KMS-11 (cell line): Measurements from ENCODE around the gene SYTL3.

Experiments used
- H2AFZ ChIP-seq: fragments of 200-600 bp; sonication (generic); 2 replicates; pipeline ENCODE4 v1.6.1; 2016; ENCODE audit warnings: antibody characterized with exemption, mixed run types, low read depth
- H3K27ac ChIP-seq: fragments of 200-600 bp; sonication (generic); 2 replicates; pipeline ENCODE4 v1.6.1; 2016; ENCODE audit warnings: mild to moderate bottlenecking, mixed run types
- H3K27me3 ChIP-seq: fragments of 200-600 bp; sonication (generic); 2 replicates; pipeline ENCODE4 v1.6.1; 2017; ENCODE audit warnings: mild to moderate bottlenecking, low read depth, mixed run types, moderate library complexity; ENCODE audit not compliant: insufficient read depth
- H3K36me3 ChIP-seq: fragments of 200-600 bp; sonication (generic); 2 replicates; pipeline ENCODE4 v1.6.1; 2017; ENCODE audit warnings: mild to moderate bottlenecking, mixed run types; ENCODE audit not compliant: insufficient read depth
- H3K4me1 ChIP-seq: fragments of 200-600 bp; sonication (generic); 2 replicates; pipeline ENCODE4 v1.6.1; 2016; ENCODE audit warnings: mild to moderate bottlenecking, low read depth, mixed run types; ENCODE audit not compliant: poor library complexity, severe bottlenecking
- H3K4me2 ChIP-seq: fragments of 200-600 bp; sonication (generic); 2 replicates; pipeline ENCODE4 v1.7.0; 2016; ENCODE audit warnings: mild to moderate bottlenecking, mixed run types
- H3K4me3 ChIP-seq: fragments of 200-600 bp; sonication (generic); IDR thresholded peaks from 2 replicates; pipeline ENCODE4 v1.6.1; 2017; ENCODE audit warnings: low read depth, low read length, mixed read lengths; ENCODE audit not compliant: insufficient read depth
- H3K79me2 ChIP-seq: fragments of 200-600 bp; sonication (generic); 2 replicates; pipeline ENCODE4 v1.6.1; 2016; ENCODE audit warnings: low read depth, mixed run types; ENCODE audit not compliant: insufficient read depth
- H3K9ac ChIP-seq: fragments of 200-600 bp; sonication (generic); 2 replicates; pipeline ENCODE4 v1.6.1; 2016; ENCODE audit warnings: mild to moderate bottlenecking, mixed run types
- H4K20me1 ChIP-seq: fragments of 200-600 bp; sonication (generic); 2 replicates; pipeline ENCODE4 v1.6.1; 2016; ENCODE audit warnings: mild to moderate bottlenecking, mixed run types; ENCODE audit not compliant: insufficient read depth
- TF ChIP-seq, protein P1 (sequence below): fragments of 200-600 bp; sonication (generic); conservative IDR thresholded peaks from 2 replicates; pipeline ENCODE4 v1.6.1; 2017; ENCODE audit warnings: low read depth, mild to moderate bottlenecking, antibody characterized with exemption, low read length, moderate library complexity, mixed read lengths

The SYTL3 gene

GRCh38 chr6:158737710-158738615, 88.1 kb downstream of the SYTL3 start:
- Histone ChIP-seq H3K27me3 (no peaks in the 10 kb centered on the region), H3K4me3 (no peak overlapping the region), H3K9ac (no peak overlapping the region), H3K36me3 (no peaks in the 10 kb centered on the region), H3K4me1 (no peaks in the 10 kb centered on the region), H3K27ac (no peak overlapping the region), H3K4me2 (no peak overlapping the region), H4K20me1 (no peaks in the 10 kb centered on the region), H2AFZ (no peak overlapping the region), H3K79me2 (no peaks in the 10 kb centered on the region)
- TF ChIP-seq, protein P1, sequence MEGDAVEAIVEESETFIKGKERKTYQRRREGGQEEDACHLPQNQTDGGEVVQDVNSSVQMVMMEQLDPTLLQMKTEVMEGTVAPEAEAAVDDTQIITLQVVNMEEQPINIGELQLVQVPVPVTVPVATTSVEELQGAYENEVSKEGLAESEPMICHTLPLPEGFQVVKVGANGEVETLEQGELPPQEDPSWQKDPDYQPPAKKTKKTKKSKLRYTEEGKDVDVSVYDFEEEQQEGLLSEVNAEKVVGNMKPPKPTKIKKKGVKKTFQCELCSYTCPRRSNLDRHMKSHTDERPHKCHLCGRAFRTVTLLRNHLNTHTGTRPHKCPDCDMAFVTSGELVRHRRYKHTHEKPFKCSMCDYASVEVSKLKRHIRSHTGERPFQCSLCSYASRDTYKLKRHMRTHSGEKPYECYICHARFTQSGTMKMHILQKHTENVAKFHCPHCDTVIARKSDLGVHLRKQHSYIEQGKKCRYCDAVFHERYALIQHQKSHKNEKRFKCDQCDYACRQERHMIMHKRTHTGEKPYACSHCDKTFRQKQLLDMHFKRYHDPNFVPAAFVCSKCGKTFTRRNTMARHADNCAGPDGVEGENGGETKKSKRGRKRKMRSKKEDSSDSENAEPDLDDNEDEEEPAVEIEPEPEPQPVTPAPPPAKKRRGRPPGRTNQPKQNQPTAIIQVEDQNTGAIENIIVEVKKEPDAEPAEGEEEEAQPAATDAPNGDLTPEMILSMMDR = no peak

DNA sequence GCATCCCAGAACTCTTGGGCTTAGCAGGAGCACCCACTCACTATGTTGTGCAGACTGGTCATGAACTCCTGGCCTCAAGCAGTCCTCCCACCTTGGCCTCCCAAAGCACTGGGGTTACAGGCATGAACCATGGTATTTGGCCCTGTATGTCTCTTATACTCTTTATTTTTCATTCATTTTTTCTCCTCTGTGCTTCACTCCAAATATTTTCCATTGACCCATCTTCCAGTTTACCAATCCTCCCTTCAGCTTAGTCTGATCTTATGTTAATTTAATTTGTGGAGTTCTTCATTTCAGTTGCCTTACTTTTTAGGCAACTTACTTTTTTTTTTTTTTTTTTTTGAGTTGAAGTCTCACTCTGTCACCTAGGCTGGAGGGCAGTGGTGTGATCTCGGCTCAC, 89.8 kb downstream of the SYTL3 start:
- H2AFZ ChIP-seq = no peak overlapping the region
- H4K20me1 ChIP-seq = no peaks in the 10 kb centered on the region
- H3K4me2 ChIP-seq = no peak overlapping the region
- no peaks in the 10 kb centered on the region for H3K4me1 ChIP-seq
- H3K4me3 ChIP-seq = no peak overlapping the region
- H3K9ac ChIP-seq = no peak overlapping the region
- H3K27me3 ChIP-seq = no peaks in the 10 kb centered on the region
- TF ChIP-seq, protein P1 = no peak
- no peaks in the 10 kb centered on the region for H3K36me3 ChIP-seq
- no peak overlapping the region for H3K27ac ChIP-seq
- H3K79me2 ChIP-seq = no peaks in the 10 kb centered on the region

- H3K4me1 ChIP-seq = no peaks in the 10 kb centered on the region
- no peak overlapping the region for H3K9ac ChIP-seq
- no peaks in the 10 kb centered on the region for H3K27me3 ChIP-seq
- no peak overlapping the region for H3K4me3 ChIP-seq
- no peak overlapping the region for H3K4me2 ChIP-seq
- H3K36me3 ChIP-seq = no peaks in the 10 kb centered on the region
- H3K27ac ChIP-seq = no peak overlapping the region
- H4K20me1 ChIP-seq = no peaks in the 10 kb centered on the region
- H2AFZ ChIP-seq = no peak overlapping the region
- TF ChIP-seq, protein P1 = no peak
- H3K79me2 ChIP-seq = no peaks in the 10 kb centered on the region
Observed at GRCh38 chr6:158743033-158743651, 93.3 kb downstream of the SYTL3 start.

DNA sequence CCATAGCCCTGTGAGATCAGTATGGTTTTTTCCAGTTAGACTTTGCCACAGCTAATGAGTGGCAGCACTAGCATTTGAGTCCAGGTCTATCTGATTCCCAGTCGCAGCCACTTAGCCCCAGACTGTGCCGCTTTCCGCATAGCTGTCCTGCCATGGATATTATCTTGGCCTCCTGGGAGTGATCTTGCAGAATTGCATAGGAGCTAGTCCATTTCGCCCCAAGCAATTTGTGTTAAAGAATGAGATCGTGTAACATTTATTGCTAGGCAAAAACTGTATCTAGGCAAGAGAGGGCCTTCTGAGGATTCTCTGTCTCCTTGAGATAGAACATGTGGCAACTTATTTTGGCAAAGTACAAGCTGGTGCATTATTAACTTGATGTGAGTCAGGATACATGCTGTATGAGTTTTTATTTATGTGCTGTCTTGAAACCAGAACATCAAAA, 95.2 kb downstream of the SYTL3 start:
- H4K20me1 ChIP-seq = no peaks in the 10 kb centered on the region
- H3K4me3 ChIP-seq = no peak overlapping the region
- no peak overlapping the region for H3K9ac ChIP-seq
- H2AFZ ChIP-seq = no peak overlapping the region
- H3K79me2 ChIP-seq = no peaks in the 10 kb centered on the region
- no peak overlapping the region for H3K27ac ChIP-seq
- no peaks in the 10 kb centered on the region for H3K4me1 ChIP-seq
- TF ChIP-seq, protein P1 = no peak
- no peak overlapping the region for H3K4me2 ChIP-seq
- H3K36me3 ChIP-seq = no peaks in the 10 kb centered on the region
- no peaks in the 10 kb centered on the region for H3K27me3 ChIP-seq
